Mammary epithelial cell (primary cell): Measurements from ENCODE around the gene RARG.

Experiments used
- CTCF ChIP-seq, 2 donors: IDR thresholded peaks in 1 of 2; conservative IDR thresholded peaks in 1 of 2; 2 replicates each; pipeline ENCODE4 v1.5.1; 2011 to 2012; ENCODE audit warnings: inconsistent platforms in 2 of 2, low read length in 2 of 2, mild to moderate bottlenecking in 2 of 2, control low read depth in 1 of 2, low read depth in 1 of 2; ENCODE audit not compliant: insufficient read depth in 1 of 2; ENCODE audit errors: extremely low read depth in 1 of 2
- EZH2 ChIP-seq: IDR thresholded peaks from 2 replicates; pipeline ENCODE4 v1.6.1; 2012; ENCODE audit warnings: low read length, inconsistent platforms, borderline replicate concordance

GRCh38 chr12:53198486-53199110, 33.4 kb downstream of the RARG start:
- TF ChIP-seq CTCF (conservative IDR thresholded peaks at IDR 0.05 in 1 of 2, IDR thresholded peaks at IDR 0.05 in 1 of 2; ENCODE audit: extremely low read depth in 1 of 2, insufficient read depth in 1 of 2, low read depth in 1 of 2, low read length in 2 of 2): no peak
- no peak for TF ChIP-seq EZH2
